Upper lobe of right lung (tissue), 1 donor: ENCODE results near the gene ASPRV1. TPM values are rescaled to one million over a fixed set of nuclear protein-coding genes. Genes with fewer than 3 reads are reported as not detected.
A peak's percentile ranks its signal among the peaks of the same experiment; 100 is the strongest.

Experiments
- ATAC-seq: fragments of 200-7000 bp; cut with Tn5 transposase; one replicate; pipeline ENCODE4 v1.9.1; 2020; ENCODE audit warnings: mild to moderate bottlenecking, moderate library complexity
- DNase-seq: peaks from one replicate; pipeline ENCODE4 v3.0.0-alpha.2; 2020
- H3K27ac ChIP-seq: fragments of 200-600 bp; one replicate; pipeline ENCODE4 v1.8.0; 2022
- H3K27me3 ChIP-seq: fragments of 200-600 bp; one replicate; pipeline ENCODE4 v1.8.0; 2022; ENCODE audit warnings: mild to moderate bottlenecking
- H3K36me3 ChIP-seq: fragments of 200-600 bp; one replicate; pipeline ENCODE4 v1.8.0; 2022
- H3K4me1 ChIP-seq: fragments of 200-600 bp; one replicate; pipeline ENCODE4 v1.8.0; 2022
- H3K4me3 ChIP-seq: fragments of 200-600 bp; one replicate; pipeline ENCODE4 v1.8.0; 2022; ENCODE audit warnings: mild to moderate bottlenecking
- H3K9me3 ChIP-seq: fragments of 200-600 bp; one replicate; pipeline ENCODE4 v1.8.0; 2022
- CTCF ChIP-seq: fragments of 200-600 bp; IDR thresholded peaks from one replicate; pipeline ENCODE4 v1.8.0; 2022; ENCODE audit warnings: antibody characterized with exemption
- intact Hi-C: fragments of 100-400 bp; cut with DNase I; formaldehyde crosslinking; loops from one replicate; pipeline ENCODE4 v1.11.0; 2022
- long read RNA-seq: library from polyadenylated mRNA; unstranded; transcript quantifications from one replicate; pipeline ENCODE4 v2.0.0, GENCODE V29; 2021
- total RNA-seq: library from RNA; stranded (reverse); fragmentation: NEBNext Ultra II Directional; extraction: Animal tissue kit (Norgen Biotek cat#: 25700); gene quantifications from one replicate; pipeline ENCODE4 v1.2.1, GENCODE V29; 2021
- donor health status: DM: no; HTN: yes; CAD: no; lungs with severe emphysema.

Gene ASPRV1
- total RNA-seq, result 2.1 TPM
- long read RNA-seq, result 0 reads

- no peak within 1 kb of the TSS for H3K4me3 ChIP-seq
- peak; percentile 46 for DNase-seq
- intact Hi-C loops, result no loop called here
- H3K27me3 ChIP-seq, result no peaks in the 10 kb centered on the region
- TF ChIP-seq CTCF, result no peak
- H3K9me3 ChIP-seq, result no peaks in the 10 kb centered on the region
- no peak within 1 kb of the TSS for H3K27ac ChIP-seq
- H3K36me3 ChIP-seq, result no peaks in the 10 kb centered on the region
- H3K4me1 ChIP-seq, result no peaks in the 10 kb centered on the region
- no peak for ATAC-seq
These were observed at the start of gene ASPRV1 for GRCh38 chr2:69961496-69961895. Gene ASPRV1 (minus strand): TSS chr2:69961631. CDS start chr2:69961436, 195 bp downstream.

GRCh38 chr2:70010576-70011111, 49.2 kb upstream of the ASPRV1 start:
- Histone ChIP-seq H3K36me3 (no peaks in the 10 kb centered on the region), H3K4me3 (no peak overlapping the region), H3K27me3 (no peaks in the 10 kb centered on the region), H3K27ac (no peak overlapping the region), H3K9me3 (no peaks in the 10 kb centered on the region), H3K4me1 (peaks cover 9% of the 10 kb centered on the region)
- intact Hi-C loops, result no loop called here
- peak; percentile 47 for ATAC-seq
- no peak for TF ChIP-seq CTCF
- no peak for DNase-seq

- H3K4me1 ChIP-seq, result peaks cover 9% of the 10 kb centered on the region
- intact Hi-C loops, result no loop called here
- TF ChIP-seq CTCF, result no peak
- no peak overlapping the region for H3K27ac ChIP-seq
- no peak overlapping the region for H3K4me3 ChIP-seq
- H3K27me3 ChIP-seq, result no peaks in the 10 kb centered on the region
- H3K36me3 ChIP-seq, result no peaks in the 10 kb centered on the region
- peak; percentile 89 for ATAC-seq
- H3K9me3 ChIP-seq, result no peaks in the 10 kb centered on the region
- DNase-seq, result no peak
These were observed 48.5 kb upstream of the ASPRV1 start for GRCh38 chr2:70009762-70010575.

- DNase-seq (no peak), ATAC-seq (no peak)
- peaks cover 9% of the 10 kb centered on the region for H3K4me1 ChIP-seq
- no peak overlapping the region for H3K4me3 ChIP-seq
- no peak overlapping the region for H3K27ac ChIP-seq
- intact Hi-C loops, result no loop called here
- no peaks in the 10 kb centered on the region for H3K36me3 ChIP-seq
- no peak for TF ChIP-seq CTCF
- H3K9me3 ChIP-seq, result no peaks in the 10 kb centered on the region
- no peaks in the 10 kb centered on the region for H3K27me3 ChIP-seq
These were observed 46.9 kb upstream of the ASPRV1 start for GRCh38 chr2:70008290-70008689.

- intact Hi-C loops, result no loop called here
- no peak for DNase-seq
- ATAC-seq, result no peak
- no peaks in the 10 kb centered on the region for H3K27me3 ChIP-seq
- H3K27ac ChIP-seq, result no peak overlapping the region
- peaks cover 13% of the 10 kb centered on the region for H3K4me1 ChIP-seq
- no peaks in the 10 kb centered on the region for H3K9me3 ChIP-seq
- H3K4me3 ChIP-seq, result no peak overlapping the region
- no peak for TF ChIP-seq CTCF
- H3K36me3 ChIP-seq, result no peaks in the 10 kb centered on the region
These were observed 45.7 kb upstream of the ASPRV1 start for GRCh38 chr2:70007151-70007550.
